HG03135 (cell line): ENCODE measurements around the gene PFDN2.

Experiments
- ATAC-seq: cut with Tn5 transposase; IDR thresholded peaks from one replicate; pipeline ENCODE4 v1.9.1; 2021; ENCODE audit warnings: mild to moderate bottlenecking, moderate library complexity; ENCODE audit not compliant: unreplicated experiment

PFDN2 gene

DNA sequence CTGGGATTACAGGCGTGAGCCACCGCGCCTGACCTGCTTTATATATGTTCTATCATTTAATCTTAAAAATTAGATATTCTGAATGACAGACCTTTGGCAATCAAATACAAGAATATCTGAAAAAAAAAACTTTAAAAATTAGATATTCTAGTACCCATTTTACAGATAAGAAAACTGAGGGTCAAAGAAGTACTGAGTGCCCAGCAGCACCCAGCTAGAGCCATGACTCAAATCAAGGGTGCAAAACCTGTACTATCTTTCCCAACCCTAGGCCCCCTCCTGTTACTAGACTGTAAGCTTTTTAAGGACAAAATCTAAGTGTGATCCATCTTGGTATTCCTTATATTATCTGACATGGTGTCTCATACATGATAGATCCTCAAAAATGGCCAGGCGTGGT is 56.4 kb downstream of the PFDN2 start:
- no peak for ATAC-seq

DNA sequence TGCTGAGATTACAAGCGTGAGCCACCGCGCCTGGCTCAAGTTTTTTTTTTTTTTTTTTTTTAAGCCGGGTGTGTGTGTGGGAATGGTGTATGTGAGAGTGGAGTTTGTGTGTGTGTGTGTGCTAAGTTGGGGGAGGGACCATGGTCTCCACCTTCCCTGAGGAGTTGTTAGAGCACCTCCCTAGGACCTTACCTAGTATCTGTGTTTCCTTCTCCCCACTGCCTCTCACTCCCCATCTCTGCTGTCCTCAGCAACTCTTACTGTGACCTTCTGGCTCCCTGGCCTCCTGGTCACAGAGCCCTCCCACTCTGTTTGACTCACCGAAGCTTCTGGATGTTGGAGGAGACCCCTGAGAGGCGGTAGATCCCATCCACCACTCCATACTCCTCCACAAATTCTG is 58.5 kb downstream of the PFDN2 start:
- ATAC-seq = no peak

DNA sequence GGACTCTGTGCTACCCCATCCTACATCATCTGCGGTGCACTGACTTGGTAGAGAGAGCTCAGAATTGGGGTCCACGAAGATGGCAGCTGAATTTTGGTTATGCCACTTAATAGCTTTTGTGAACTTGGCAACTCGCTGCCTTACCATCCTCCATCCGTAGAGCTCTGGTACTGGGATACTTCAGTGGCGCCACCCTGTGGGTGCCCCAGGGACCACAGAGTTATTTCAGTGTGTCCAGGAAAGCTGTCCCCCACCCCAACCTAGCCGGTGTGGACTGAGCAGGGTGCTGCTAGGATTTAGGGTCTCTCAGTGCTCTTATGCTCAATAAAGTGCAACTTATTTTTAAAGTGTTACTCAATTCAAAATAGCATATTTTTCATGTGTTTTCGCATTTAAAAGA is 63.0 kb downstream of the PFDN2 start:
- no peak for ATAC-seq

DNA sequence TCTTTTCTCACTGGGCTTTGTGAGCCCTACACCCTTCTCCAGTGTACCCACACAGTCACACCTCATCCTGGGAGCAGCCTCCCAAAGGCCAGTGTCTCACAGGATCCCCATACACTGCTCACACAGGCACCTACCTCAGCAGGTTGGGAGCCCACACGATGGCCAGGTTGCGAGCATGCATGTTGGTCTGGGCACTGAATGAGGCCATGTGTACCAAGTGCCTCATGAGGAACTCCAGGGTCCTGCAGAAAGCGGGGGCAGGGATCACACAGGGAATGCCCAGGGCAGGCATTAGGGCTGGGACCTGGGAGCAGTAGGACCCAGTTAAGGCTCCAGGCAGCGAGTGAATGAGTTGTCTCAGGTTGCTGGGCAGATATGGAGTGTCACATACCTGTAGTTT is 63.6 kb downstream of the PFDN2 start:
- no peak for ATAC-seq

DNA sequence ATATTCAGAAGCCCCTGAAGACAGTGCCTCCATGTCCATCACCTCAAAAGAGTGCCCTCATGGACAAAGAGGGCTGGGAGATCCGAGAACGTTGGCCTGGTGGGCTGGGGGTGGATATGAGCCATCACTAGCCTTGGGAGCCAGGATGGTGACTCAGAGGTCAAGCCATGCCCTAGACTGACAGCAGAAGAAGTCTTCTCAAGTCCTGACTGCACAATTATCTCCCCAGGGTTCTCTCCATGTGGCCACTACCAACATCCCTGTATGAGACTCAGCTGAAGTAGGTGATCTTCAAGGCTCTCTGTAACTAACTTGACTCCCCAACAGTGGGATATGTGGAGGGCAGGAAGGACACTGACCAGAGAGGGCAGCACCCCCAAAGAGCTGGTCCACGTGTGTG is 64.9 kb downstream of the PFDN2 start:
- ATAC-seq = no peak

DNA sequence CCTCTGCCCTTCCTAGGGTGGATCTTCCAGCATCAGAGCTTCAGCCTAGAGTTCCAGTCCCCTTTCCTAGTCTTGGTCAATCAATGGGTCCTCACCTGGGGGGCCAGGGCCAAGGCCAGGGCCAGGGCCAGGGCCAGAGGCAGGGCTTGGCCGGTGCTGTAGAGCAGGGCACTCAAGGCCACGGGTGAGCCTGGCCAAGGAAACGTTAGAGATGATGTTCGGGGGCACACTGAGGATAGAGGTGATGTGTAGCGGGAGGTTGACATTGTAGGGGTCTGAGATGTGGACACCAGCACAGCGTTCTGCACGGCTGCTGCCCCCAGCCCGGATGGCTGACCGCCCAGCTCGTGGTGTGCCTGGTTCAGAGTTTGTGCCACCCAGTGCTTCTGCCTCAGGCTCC is 66.6 kb downstream of the PFDN2 start:
- no peak for ATAC-seq
